Posterior vena cava (tissue), 2 donors: ENCODE results near the gene CFAP299. TPM values are rescaled to one million over a fixed set of nuclear protein-coding genes. Genes with fewer than 3 reads are reported as not detected.

ENCODE experiments used
- DNase-seq: peaks from one replicate; pipeline ENCODE4 v3.0.0-alpha.2; 2020; ENCODE audit warnings: low spot score
- intact Hi-C, 2 donors: fragments of 100-400 bp; cut with DNase I; formaldehyde crosslinking; loops; one replicate each; pipeline versions ENCODE4 v1.14.1 to v1.14.2; 2022 to 2023
- total RNA-seq, 2 donors: library from RNA; stranded (reverse); fragmentation: NEBNext Ultra II Directional; extraction: Animal tissue kit (Norgen Biotek cat#: 25700); gene quantifications; one replicate each; pipeline ENCODE4 v1.2.1, GENCODE V29; 2021
- donor health status: DM: yes; HTN: yes; CAD: no.
- donor health status: DM: yes; HTN: yes; CAD: no.

CFAP299 gene
- total RNA-seq, 2 donors from 2014 or later: not detected

GRCh38 chr4:80839281-80839680, 503.8 kb downstream of the CFAP299 start:
- no peak for DNase-seq
- intact Hi-C loops: no loop called here

GRCh38 chr4:80839792-80840191, 504.3 kb downstream of the CFAP299 start:
- DNase-seq: no peak
- intact Hi-C loops: no loop called here

- no peak for DNase-seq
- intact Hi-C loops: no loop called here
Observed at GRCh38 chr4:80840396-80840795, 504.9 kb downstream of the CFAP299 start.

DNA sequence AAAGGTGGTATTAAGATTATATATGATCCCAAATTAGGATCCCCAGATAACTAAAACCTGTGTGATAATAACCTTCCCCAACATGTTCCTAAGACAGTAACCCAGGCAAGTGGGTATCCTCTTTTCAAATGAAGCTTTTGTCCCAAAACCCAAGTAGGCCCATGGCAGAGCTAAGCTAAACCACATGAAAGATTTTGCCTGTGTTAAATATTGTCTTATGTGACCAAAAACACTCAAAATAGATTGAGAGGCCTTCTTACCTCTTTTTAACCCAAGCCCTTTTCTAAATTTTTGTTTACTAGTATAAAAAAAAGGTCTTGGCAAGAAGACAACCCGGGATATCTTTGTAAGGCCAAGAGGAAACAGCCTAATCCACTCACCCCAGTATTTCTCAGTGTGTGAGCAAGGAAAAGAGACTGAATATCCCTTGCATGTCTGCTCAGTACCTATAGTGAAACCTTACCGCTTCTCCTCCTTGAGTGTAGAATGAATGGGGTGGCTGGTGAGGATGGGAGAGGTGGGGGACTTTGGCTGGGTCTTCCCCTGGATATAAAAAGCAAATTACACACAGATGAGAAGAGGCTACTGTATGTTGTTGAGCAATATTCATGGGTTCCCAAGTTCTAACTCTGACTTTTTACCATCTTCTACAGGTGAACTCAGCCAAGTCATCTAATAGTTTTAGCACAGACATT, 506.2 kb downstream of the CFAP299 start:
- intact Hi-C loops: no loop called here

DNA sequence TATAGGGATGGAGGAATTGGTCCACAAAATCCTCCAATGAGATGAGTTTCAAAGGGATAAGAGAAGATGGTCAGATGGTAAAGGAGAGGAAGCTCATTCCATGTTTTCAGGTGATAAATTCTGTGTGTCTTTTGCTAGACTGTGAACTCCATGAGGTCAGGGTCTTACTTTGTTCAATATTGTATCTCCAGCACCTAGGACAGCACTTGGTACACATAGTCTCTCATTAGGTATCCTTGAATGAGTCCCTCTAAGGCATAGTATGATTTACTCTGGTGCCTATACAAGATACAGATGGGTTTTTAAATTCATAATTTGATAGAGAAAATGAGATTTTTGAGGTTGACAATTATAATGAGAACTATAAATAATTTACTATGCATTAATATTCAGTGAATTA, 510.7 kb downstream of the CFAP299 start:
- intact Hi-C loops: no loop called here
- DNase-seq: no peak

More for the DNA sequence above, 506.2 kb downstream of the CFAP299 start:
- no peak for DNase-seq

GRCh38 chr4:80852061-80852460, 516.5 kb downstream of the CFAP299 start:
- intact Hi-C loops: no loop called here
- DNase-seq: no peak

- DNase-seq: no peak
- intact Hi-C loops: no loop called here
Observed at GRCh38 chr4:80873571-80873970, 538.0 kb downstream of the CFAP299 start.

- no peak for DNase-seq
- intact Hi-C loops: no loop called here
Observed at GRCh38 chr4:80874979-80875378, 539.4 kb downstream of the CFAP299 start.

GRCh38 chr4:80875642-80876041, 540.1 kb downstream of the CFAP299 start:
- intact Hi-C loops: no loop called here
- no peak for DNase-seq

DNA sequence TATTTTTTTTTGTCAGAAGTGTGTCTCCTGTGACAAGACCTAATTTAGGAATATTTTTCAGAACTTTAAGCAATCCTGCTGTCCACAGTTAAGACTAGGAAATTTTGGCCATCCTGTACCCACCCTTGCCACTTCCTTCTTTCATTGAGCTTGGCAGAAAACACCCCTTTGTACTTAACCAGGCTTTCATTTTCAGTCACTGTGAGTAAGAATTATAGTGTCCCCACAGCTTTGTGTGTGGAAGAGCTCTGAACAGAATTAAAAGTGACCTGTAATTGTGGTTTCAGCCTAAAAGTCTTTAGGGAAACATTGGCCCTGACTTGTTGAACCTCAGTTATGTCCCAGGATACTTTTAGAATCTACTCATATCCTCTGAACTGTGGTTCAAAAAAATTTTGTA, 541.3 kb downstream of the CFAP299 start:
- intact Hi-C loops: no loop called here
- no peak for DNase-seq

GRCh38 chr4:80878218-80878617, 542.7 kb downstream of the CFAP299 start:
- intact Hi-C loops: no loop called here
- DNase-seq: no peak

- DNase-seq: peak; percentile 49
- intact Hi-C loops: no loop called here
Observed at GRCh38 chr4:80897537-80898303, 562.2 kb downstream of the CFAP299 start.

DNA sequence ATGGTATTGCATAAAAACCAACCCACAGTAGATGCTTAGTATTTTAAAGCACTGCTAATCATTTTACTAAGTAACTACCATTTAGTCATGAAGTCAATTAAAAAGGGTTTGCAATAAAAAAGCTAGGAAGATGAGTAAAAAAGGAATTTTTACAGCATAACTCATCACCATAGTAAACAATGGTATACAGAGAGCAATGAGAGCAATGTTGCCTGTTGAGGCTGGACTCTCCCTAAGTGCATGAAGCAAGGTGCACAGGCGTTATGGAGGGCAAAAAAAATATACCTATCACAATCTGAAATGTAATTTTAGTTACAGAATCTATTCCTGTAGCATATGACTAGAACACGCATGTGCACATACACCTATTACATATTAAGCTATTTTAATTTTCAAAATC, 565.4 kb downstream of the CFAP299 start:
- intact Hi-C loops: no loop called here
- no peak for DNase-seq

GRCh38 chr4:80903020-80903419, 567.5 kb downstream of the CFAP299 start:
- intact Hi-C loops: no loop called here
- no peak for DNase-seq

- no peak for DNase-seq
- intact Hi-C loops: no loop called here
Observed at GRCh38 chr4:80909938-80910337, 574.4 kb downstream of the CFAP299 start.

GRCh38 chr4:80911458-80911857, 575.9 kb downstream of the CFAP299 start:
- intact Hi-C loops: no loop called here
- DNase-seq: no peak

- DNase-seq: no peak
- intact Hi-C loops: no loop called here
Observed at GRCh38 chr4:80912350-80912749, 576.8 kb downstream of the CFAP299 start.

DNA sequence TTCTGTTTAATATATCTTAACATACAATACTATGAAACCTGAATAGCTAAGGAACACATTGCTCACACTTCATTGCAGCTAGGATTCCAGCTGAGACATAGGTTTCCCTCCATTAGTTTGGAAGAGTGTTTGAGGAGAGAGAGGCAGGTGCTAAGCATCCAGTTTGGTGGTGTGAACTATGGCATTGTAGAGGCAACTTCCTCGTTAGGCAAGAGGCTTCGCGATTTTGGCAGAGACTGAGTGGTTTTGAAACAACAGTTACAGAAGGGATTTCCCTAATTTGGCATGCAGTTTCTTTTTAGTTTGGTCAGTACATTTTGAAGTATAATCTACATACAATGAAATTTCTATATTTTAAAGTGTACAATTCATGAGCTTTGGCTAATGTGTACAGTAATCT, 577.9 kb downstream of the CFAP299 start:
- intact Hi-C loops: no loop called here
- no peak for DNase-seq

DNA sequence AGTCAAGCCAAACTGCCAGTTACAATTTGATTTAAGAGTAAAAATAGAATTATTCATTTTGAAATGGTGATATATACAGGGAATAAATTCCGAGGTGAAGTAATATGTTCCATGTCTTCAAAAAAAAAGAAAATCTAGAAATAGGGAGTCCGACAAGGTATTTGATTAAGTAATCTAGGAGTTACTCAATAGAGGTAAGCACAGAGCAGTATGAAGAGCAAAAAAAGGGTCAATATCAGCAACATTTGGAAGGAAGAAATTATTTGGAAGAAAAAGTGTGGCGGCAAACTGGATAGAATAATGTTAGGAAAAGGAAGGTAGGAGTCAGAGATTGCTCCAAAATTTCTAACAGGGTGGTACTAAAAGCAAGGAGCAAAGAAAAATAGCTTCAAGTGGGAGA, 581.2 kb downstream of the CFAP299 start:
- DNase-seq: no peak
- intact Hi-C loops: no loop called here

- intact Hi-C loops: no loop called here
- DNase-seq: no peak
Observed at GRCh38 chr4:80918004-80918403, 582.5 kb downstream of the CFAP299 start.

GRCh38 chr4:80921441-80921840, 585.9 kb downstream of the CFAP299 start:
- intact Hi-C loops: no loop called here
- DNase-seq: no peak
